Measurements from ENCODE around the gene ADAM33.

The ADAM33 gene

GRCh38 chr20:3692706-3693294 lies 11.0 kb upstream of the ADAM33 start:
- DNase-seq (ENCODE audit: insufficient read length, low spot score) = no peak
- FAIRE-seq = no peak
- no peak for TF ChIP-seq TAF1 (IDR thresholded peaks at IDR 0.05; ENCODE audit: low read depth, low read length)
- no peak for TF ChIP-seq SPI1 (IDR thresholded peaks at IDR 0.05; ENCODE audit: low read depth, low read length)
- no peak for TF ChIP-seq POU2F2 (IDR thresholded peaks at IDR 0.05; ENCODE audit: low read depth, low read length)
- TF ChIP-seq POLR2A (IDR thresholded peaks at IDR 0.05; ENCODE audit: low read depth, low read length) = no peak
- no peak for TF ChIP-seq PAX5 (IDR thresholded peaks at IDR 0.05; ENCODE audit: insufficient read depth, low read length, severe bottlenecking)
- TF ChIP-seq POLR2AphosphoS5 (IDR thresholded peaks at IDR 0.05; ENCODE audit: low read depth, low read length) = no peak

GRCh38 chr20:3691897-3692296 lies 10.1 kb upstream of the ADAM33 start:
- DNase-seq (ENCODE audit: insufficient read length, low spot score) (no peak), FAIRE-seq (no peak)
- no peak for TF ChIP-seq SPI1 (IDR thresholded peaks at IDR 0.05; ENCODE audit: low read depth, low read length)
- TF ChIP-seq PAX5 (IDR thresholded peaks at IDR 0.05; ENCODE audit: insufficient read depth, low read length, severe bottlenecking) = no peak
- TF ChIP-seq POU2F2 (IDR thresholded peaks at IDR 0.05; ENCODE audit: low read depth, low read length) = no peak
- TF ChIP-seq TAF1 (IDR thresholded peaks at IDR 0.05; ENCODE audit: low read depth, low read length) = no peak
- TF ChIP-seq POLR2AphosphoS5 (IDR thresholded peaks at IDR 0.05; ENCODE audit: low read depth, low read length) = no peak
- TF ChIP-seq POLR2A (IDR thresholded peaks at IDR 0.05; ENCODE audit: low read depth, low read length) = no peak

GRCh38 chr20:3691306-3691705 lies 9.5 kb upstream of the ADAM33 start:
- DNase-seq (ENCODE audit: insufficient read length, low spot score) (no peak), FAIRE-seq (no peak)

GRCh38 chr20:3690413-3690812 lies 8.6 kb upstream of the ADAM33 start:
- TF ChIP-seq POU2F2 (IDR thresholded peaks at IDR 0.05; ENCODE audit: low read depth, low read length) = no peak
- TF ChIP-seq SPI1 (IDR thresholded peaks at IDR 0.05; ENCODE audit: low read depth, low read length) = no peak
- TF ChIP-seq TAF1 (IDR thresholded peaks at IDR 0.05; ENCODE audit: low read depth, low read length) = no peak
- TF ChIP-seq POLR2AphosphoS5 (IDR thresholded peaks at IDR 0.05; ENCODE audit: low read depth, low read length) = no peak
- no peak for FAIRE-seq
- no peak for DNase-seq (ENCODE audit: insufficient read length, low spot score)

More at GRCh38 chr20:3691306-3691705, 9.5 kb upstream of the ADAM33 start:
- no peak for TF ChIP-seq POU2F2 (IDR thresholded peaks at IDR 0.05; ENCODE audit: low read depth, low read length)
- TF ChIP-seq TAF1 (IDR thresholded peaks at IDR 0.05; ENCODE audit: low read depth, low read length) = no peak
- TF ChIP-seq POLR2A (IDR thresholded peaks at IDR 0.05; ENCODE audit: low read depth, low read length) = no peak
- TF ChIP-seq PAX5 (IDR thresholded peaks at IDR 0.05; ENCODE audit: insufficient read depth, low read length, severe bottlenecking) = no peak
- no peak for TF ChIP-seq POLR2AphosphoS5 (IDR thresholded peaks at IDR 0.05; ENCODE audit: low read depth, low read length)
- TF ChIP-seq SPI1 (IDR thresholded peaks at IDR 0.05; ENCODE audit: low read depth, low read length) = no peak

GRCh38 chr20:3689978-3690377 lies 8.2 kb upstream of the ADAM33 start:
- TF ChIP-seq POU2F2 (IDR thresholded peaks at IDR 0.05; ENCODE audit: low read depth, low read length) = no peak
- TF ChIP-seq TAF1 (IDR thresholded peaks at IDR 0.05; ENCODE audit: low read depth, low read length) = no peak
- TF ChIP-seq POLR2A (IDR thresholded peaks at IDR 0.05; ENCODE audit: low read depth, low read length) = no peak
- TF ChIP-seq SPI1 (IDR thresholded peaks at IDR 0.05; ENCODE audit: low read depth, low read length) = no peak
- DNase-seq (ENCODE audit: insufficient read length, low spot score) (no peak), FAIRE-seq (no peak)

GRCh38 chr20:3687655-3688054 lies 5.8 kb upstream of the ADAM33 start:
- FAIRE-seq (no peak), DNase-seq (ENCODE audit: insufficient read length, low spot score) (no peak)

GRCh38 chr20:3686867-3687321 lies 5.1 kb upstream of the ADAM33 start:
- TF ChIP-seq POU2F2 (IDR thresholded peaks at IDR 0.05; ENCODE audit: low read depth, low read length) (no peak), PAX5 (IDR thresholded peaks at IDR 0.05; ENCODE audit: insufficient read depth, low read length, severe bottlenecking) (no peak), POLR2A (IDR thresholded peaks at IDR 0.05; ENCODE audit: low read depth, low read length) (no peak), TAF1 (IDR thresholded peaks at IDR 0.05; ENCODE audit: low read depth, low read length) (no peak), POLR2AphosphoS5 (IDR thresholded peaks at IDR 0.05; ENCODE audit: low read depth, low read length) (no peak), SPI1 (IDR thresholded peaks at IDR 0.05; ENCODE audit: low read depth, low read length) (no peak)
- FAIRE-seq = no peak
- no peak for DNase-seq (ENCODE audit: insufficient read length, low spot score)

More at GRCh38 chr20:3687655-3688054, 5.8 kb upstream of the ADAM33 start:
- TF ChIP-seq SPI1 (IDR thresholded peaks at IDR 0.05; ENCODE audit: low read depth, low read length) = no peak
- no peak for TF ChIP-seq POLR2A (IDR thresholded peaks at IDR 0.05; ENCODE audit: low read depth, low read length)
- TF ChIP-seq POU2F2 (IDR thresholded peaks at IDR 0.05; ENCODE audit: low read depth, low read length) = no peak
- no peak for TF ChIP-seq POLR2AphosphoS5 (IDR thresholded peaks at IDR 0.05; ENCODE audit: low read depth, low read length)
- no peak for TF ChIP-seq PAX5 (IDR thresholded peaks at IDR 0.05; ENCODE audit: insufficient read depth, low read length, severe bottlenecking)
- no peak for TF ChIP-seq TAF1 (IDR thresholded peaks at IDR 0.05; ENCODE audit: low read depth, low read length)

- no peak for FAIRE-seq
- DNase-seq (ENCODE audit: insufficient read length, low spot score) = no peak
- no peak for TF ChIP-seq POLR2A (IDR thresholded peaks at IDR 0.05; ENCODE audit: low read depth, low read length)
- no peak for TF ChIP-seq SPI1 (IDR thresholded peaks at IDR 0.05; ENCODE audit: low read depth, low read length)
- TF ChIP-seq POLR2AphosphoS5 (IDR thresholded peaks at IDR 0.05; ENCODE audit: low read depth, low read length) = no peak
- TF ChIP-seq POU2F2 (IDR thresholded peaks at IDR 0.05; ENCODE audit: low read depth, low read length) = no peak
- TF ChIP-seq PAX5 (IDR thresholded peaks at IDR 0.05; ENCODE audit: insufficient read depth, low read length, severe bottlenecking) = no peak
- no peak for TF ChIP-seq TAF1 (IDR thresholded peaks at IDR 0.05; ENCODE audit: low read depth, low read length)
These were observed 4.6 kb upstream of the ADAM33 start for GRCh38 chr20:3686421-3686820.

GRCh38 chr20:3685341-3685740 lies 3.5 kb upstream of the ADAM33 start:
- DNase-seq (ENCODE audit: insufficient read length, low spot score) (no peak), FAIRE-seq (no peak)
- TF ChIP-seq POU2F2 (IDR thresholded peaks at IDR 0.05; ENCODE audit: low read depth, low read length) (no peak), TAF1 (IDR thresholded peaks at IDR 0.05; ENCODE audit: low read depth, low read length) (no peak), SPI1 (IDR thresholded peaks at IDR 0.05; ENCODE audit: low read depth, low read length) (no peak), PAX5 (IDR thresholded peaks at IDR 0.05; ENCODE audit: insufficient read depth, low read length, severe bottlenecking) (no peak)

GRCh38 chr20:3681352-3681930 lies 369 bp downstream of the ADAM33 start:
- DNase-seq (ENCODE audit: insufficient read length, low spot score) (no peak), FAIRE-seq (no peak)
- TF ChIP-seq SPI1 (IDR thresholded peaks at IDR 0.05; ENCODE audit: low read depth, low read length) = no peak
- no peak for TF ChIP-seq TAF1 (IDR thresholded peaks at IDR 0.05; ENCODE audit: low read depth, low read length)
- no peak for TF ChIP-seq POLR2AphosphoS5 (IDR thresholded peaks at IDR 0.05; ENCODE audit: low read depth, low read length)
- TF ChIP-seq POU2F2 (IDR thresholded peaks at IDR 0.05; ENCODE audit: low read depth, low read length) = no peak
- no peak for TF ChIP-seq POLR2A (IDR thresholded peaks at IDR 0.05; ENCODE audit: low read depth, low read length)
- no peak for TF ChIP-seq PAX5 (IDR thresholded peaks at IDR 0.05; ENCODE audit: insufficient read depth, low read length, severe bottlenecking)

Measured in GM12891 (cell line).